Cardiac fibroblast (primary cell): ENCODE data around the gene NUP37.

Experiments used
- DNase-seq, 2 donors: peaks; one replicate each; pipeline versions ENCODE4 v3.0.0 to v3.0.0-alpha.2; 2010; ENCODE audit warnings: low read depth in 2 of 2
- H3K4me3 ChIP-seq, 2 donors: replicated peaks in 1 of 2; 1 replicate in 1 of 2; 2 replicates in 1 of 2; pipeline ENCODE4 v1.5.1; 2011; ENCODE audit warnings: low read depth in 2 of 2, low read length in 2 of 2, mild to moderate bottlenecking in 2 of 2, moderate library complexity in 1 of 2
- TF ChIP-seq, protein P1 (sequence below): IDR thresholded peaks from one replicate; pipeline ENCODE4 v1.5.1; 2011; ENCODE audit warnings: low read depth, mild to moderate bottlenecking, low read length, inconsistent platforms

Gene NUP37

DNA sequence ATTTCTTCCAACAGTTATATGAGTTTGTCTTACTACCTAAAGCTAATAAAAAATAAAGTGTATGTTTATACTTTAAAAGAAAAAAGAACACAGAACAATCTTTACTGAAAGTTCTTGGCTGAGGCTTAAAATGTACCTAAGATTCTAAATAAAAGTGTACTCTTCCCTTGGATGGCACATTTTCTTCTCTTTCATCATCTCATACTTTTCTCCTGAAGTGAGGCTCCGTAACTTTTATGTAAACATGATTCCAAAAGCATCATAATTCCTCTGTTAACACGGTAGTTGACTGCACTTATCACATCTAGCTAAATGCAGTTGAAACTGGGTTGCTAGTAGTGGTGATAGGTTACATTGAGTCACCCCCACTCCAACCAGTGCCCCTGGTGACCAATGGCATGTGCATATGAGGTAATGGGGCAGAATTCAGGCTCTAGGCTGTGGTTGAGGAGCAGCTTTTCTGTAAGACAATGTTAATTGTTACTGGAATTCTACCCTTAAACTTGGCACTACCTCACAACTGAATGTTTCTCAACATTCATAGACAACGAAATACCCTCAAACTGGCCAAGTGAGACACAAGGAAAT lies 96.5 kb downstream of the NUP37 start:
- TF ChIP-seq, protein P1, sequence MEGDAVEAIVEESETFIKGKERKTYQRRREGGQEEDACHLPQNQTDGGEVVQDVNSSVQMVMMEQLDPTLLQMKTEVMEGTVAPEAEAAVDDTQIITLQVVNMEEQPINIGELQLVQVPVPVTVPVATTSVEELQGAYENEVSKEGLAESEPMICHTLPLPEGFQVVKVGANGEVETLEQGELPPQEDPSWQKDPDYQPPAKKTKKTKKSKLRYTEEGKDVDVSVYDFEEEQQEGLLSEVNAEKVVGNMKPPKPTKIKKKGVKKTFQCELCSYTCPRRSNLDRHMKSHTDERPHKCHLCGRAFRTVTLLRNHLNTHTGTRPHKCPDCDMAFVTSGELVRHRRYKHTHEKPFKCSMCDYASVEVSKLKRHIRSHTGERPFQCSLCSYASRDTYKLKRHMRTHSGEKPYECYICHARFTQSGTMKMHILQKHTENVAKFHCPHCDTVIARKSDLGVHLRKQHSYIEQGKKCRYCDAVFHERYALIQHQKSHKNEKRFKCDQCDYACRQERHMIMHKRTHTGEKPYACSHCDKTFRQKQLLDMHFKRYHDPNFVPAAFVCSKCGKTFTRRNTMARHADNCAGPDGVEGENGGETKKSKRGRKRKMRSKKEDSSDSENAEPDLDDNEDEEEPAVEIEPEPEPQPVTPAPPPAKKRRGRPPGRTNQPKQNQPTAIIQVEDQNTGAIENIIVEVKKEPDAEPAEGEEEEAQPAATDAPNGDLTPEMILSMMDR: no peak
- H3K4me3 ChIP-seq: no peak overlapping the region
- peak; percentile 46 to 76 for DNase-seq
